Skeletal muscle tissue (tissue), 4 donors: ENCODE results near the gene CDH12. TPM values are rescaled to one million over a fixed set of nuclear protein-coding genes. Genes with fewer than 3 reads are reported as not detected.
"Not testable (repeated sequence)": the region's sequence is repeated elsewhere in the genome, so short reads cannot be mapped to it uniquely, and the experiment has no call there.

ENCODE experiments used
- H3K27ac ChIP-seq: one replicate; pipeline ENCODE4 v1.7.0; 2013; ENCODE audit warnings: mild to moderate bottlenecking, low read depth, low read length, inconsistent platforms
- H3K27me3 ChIP-seq, 3 donors: one replicate each; pipeline ENCODE4 v1.7.0; 2013; ENCODE audit warnings: low read length in 3 of 3; ENCODE audit not compliant: control insufficient read depth in 3 of 3, insufficient read depth in 3 of 3
- H3K36me3 ChIP-seq, 3 donors: one replicate each; pipeline ENCODE4 v1.7.0; 2013; ENCODE audit warnings: low read length in 3 of 3; ENCODE audit not compliant: control insufficient read depth in 3 of 3, insufficient read depth in 3 of 3
- H3K4me1 ChIP-seq, 3 donors: one replicate each; pipeline ENCODE4 v1.7.0; 2013; ENCODE audit warnings: low read length in 3 of 3, mild to moderate bottlenecking in 3 of 3; ENCODE audit not compliant: control insufficient read depth in 3 of 3, insufficient read depth in 3 of 3
- H3K4me3 ChIP-seq, 3 donors: one replicate each; pipeline ENCODE4 v1.7.0; 2013; ENCODE audit warnings: low read length in 3 of 3
- H3K9ac ChIP-seq, 3 donors: one replicate each; pipeline ENCODE4 v1.7.0; 2013; ENCODE audit warnings: low read length in 3 of 3, mild to moderate bottlenecking in 3 of 3, moderate library complexity in 2 of 3, low read depth in 1 of 3
- H3K9me3 ChIP-seq, 3 donors: one replicate each; pipeline ENCODE4 v1.7.0; 2013; ENCODE audit warnings: low read length in 3 of 3; ENCODE audit not compliant: control insufficient read depth in 3 of 3
- total RNA-seq: library from RNA; depleted of rRNA; stranded (reverse); fragments of >200 nt; gene quantifications from one replicate; pipeline ENCODE4 v1.2.3, GENCODE V29; 2014
- donor health status: Osteomylitis.

CDH12 gene
- total RNA-seq, 1 donor from 2014 or later, result 1.6 TPM

DNA sequence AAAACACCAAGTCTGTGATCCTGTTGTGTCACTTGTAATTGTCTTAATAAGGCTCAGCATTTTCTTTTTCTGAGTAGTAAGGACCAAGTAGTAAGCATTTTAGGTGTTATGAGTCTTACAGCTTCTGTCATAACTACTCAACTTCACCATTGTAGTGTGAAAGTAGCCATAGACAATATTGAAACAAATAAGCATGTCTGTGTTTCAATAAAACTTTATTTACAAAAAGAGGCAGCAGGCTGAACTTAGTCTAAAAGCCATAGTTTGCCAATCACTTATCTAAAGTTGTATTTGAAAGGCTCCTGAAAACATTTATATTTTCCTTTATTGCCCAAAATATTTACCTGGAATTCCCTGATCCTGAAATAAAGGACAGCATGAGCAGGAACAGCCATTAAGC is 796.1 kb downstream of the CDH12 start:
- Histone ChIP-seq H3K4me1 (no peaks in the 10 kb centered on the region), H3K9ac (no peak overlapping the region), H3K27me3 (no peaks in the 10 kb centered on the region), H3K9me3 (no peaks in the 10 kb centered on the region), H3K36me3 (no peaks in the 10 kb centered on the region), H3K4me3 (no peak overlapping the region), H3K27ac (no peak overlapping the region)

DNA sequence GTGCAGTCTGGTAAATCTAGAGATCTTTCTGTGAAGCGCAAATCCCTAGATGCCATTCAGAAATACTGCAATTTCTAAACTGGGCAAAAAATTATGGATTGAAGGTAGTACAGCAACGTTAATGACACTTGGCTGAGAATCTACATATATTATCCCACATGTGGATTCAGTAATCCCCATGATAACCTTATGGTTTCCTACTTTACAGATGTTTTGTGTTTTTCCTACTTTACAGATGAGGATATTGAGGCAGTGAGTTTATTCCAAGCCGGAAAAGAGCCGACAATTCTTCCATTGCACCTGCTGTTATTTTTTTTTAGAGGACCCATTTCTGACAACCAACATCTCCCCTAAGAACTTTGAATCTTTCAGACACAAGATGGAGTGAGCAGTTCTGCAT is 796.5 kb downstream of the CDH12 start:
- Histone ChIP-seq H3K9me3 (no peaks in the 10 kb centered on the region), H3K27ac (no peak overlapping the region), H3K4me3 (no peak overlapping the region), H3K36me3 (no peaks in the 10 kb centered on the region), H3K27me3 (no peaks in the 10 kb centered on the region), H3K9ac (no peak overlapping the region), H3K4me1 (no peaks in the 10 kb centered on the region)

DNA sequence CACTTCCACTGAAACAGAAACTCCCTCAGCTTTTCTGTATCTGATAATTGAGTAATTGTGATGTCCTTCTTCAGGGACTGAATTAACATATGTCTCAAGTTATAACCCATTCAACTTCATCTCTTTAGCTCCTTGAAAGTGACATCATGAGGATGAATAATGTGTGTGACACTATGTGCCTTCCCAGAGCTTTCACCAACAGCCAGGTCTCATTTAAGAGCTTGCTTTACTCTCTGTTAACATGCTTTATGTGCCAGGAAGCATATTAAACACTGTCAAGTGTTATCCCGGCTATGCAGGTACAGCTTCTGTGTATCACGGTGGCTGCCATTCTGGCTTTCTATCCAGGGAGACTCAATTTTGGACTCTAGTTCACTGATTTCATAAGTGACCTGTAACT is 799.9 kb downstream of the CDH12 start:
- Histone ChIP-seq H3K27ac (no peak overlapping the region), H3K27me3 (no peaks in the 10 kb centered on the region), H3K9ac (no peak overlapping the region), H3K4me1 (no peaks in the 10 kb centered on the region), H3K9me3 (no peaks in the 10 kb centered on the region), H3K4me3 (no peak overlapping the region), H3K36me3 (no peaks in the 10 kb centered on the region)

DNA sequence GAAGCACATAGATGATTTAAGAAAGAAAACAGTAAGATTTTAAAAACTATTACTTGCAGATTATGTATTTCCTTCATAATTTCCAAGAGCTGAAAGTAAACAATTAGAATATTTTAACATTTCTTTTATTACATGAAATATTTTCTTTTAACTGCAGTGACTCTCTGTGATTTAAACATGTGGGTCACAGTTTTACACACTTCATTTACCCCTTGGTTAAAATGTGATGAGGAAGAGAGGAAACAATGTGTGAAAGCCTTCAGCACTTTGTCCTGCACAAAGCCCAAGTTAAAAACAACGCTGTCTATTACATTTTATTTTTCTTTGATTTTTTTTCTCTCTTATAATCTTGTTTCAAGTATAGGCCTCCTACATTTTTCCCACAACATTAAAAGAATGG is 801.3 kb downstream of the CDH12 start:
- H3K9me3 ChIP-seq, result no peaks in the 10 kb centered on the region
- no peak overlapping the region for H3K27ac ChIP-seq
- no peaks in the 10 kb centered on the region for H3K4me1 ChIP-seq
- no peak overlapping the region for H3K4me3 ChIP-seq
- no peak overlapping the region for H3K9ac ChIP-seq
- H3K27me3 ChIP-seq, result no peaks in the 10 kb centered on the region
- no peaks in the 10 kb centered on the region for H3K36me3 ChIP-seq

DNA sequence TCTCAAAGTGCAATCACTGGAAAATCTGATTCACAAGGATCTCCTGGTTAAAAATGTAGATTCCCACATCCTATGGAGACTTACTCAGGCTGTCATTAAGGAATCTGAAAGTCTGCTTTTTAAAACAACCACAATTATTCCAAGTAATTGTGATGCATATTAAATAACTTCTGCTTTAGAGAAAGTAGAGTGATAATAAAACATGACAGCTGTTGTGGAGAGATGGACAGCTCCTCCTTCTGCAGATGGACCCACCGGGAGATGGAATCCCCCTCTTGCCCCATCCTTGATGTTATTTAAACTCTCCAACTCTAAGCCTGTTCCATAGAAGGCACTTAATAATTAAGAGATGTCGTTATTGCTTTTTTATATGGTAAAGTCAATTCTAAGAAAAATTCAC is 802.2 kb downstream of the CDH12 start:
- H3K27ac ChIP-seq, result no peak overlapping the region
- no peak overlapping the region for H3K4me3 ChIP-seq
- no peaks in the 10 kb centered on the region for H3K4me1 ChIP-seq
- no peaks in the 10 kb centered on the region for H3K27me3 ChIP-seq
- no peaks in the 10 kb centered on the region for H3K36me3 ChIP-seq
- H3K9me3 ChIP-seq, result no peaks in the 10 kb centered on the region
- no peak overlapping the region for H3K9ac ChIP-seq

DNA sequence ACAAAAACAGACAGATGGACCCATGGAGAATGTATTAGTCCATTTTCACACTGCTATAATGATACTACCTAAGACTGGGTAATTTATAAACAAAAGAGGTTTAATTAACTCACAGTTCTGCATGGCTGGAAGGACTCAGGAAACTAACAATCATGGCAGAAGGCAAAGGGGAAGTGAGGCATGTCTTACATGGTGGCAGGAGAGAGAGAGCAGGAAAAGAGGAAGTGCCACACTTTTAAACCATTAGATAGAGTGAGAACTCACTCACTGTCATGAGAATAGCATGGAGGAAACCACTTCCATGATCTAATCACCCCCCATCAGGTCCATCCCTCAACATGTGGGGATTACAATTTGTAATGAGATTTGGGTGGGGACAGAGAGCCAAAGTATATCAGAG is 808.9 kb downstream of the CDH12 start:
- Histone ChIP-seq H3K9me3 (no peaks in the 10 kb centered on the region), H3K36me3 (no peaks in the 10 kb centered on the region), H3K4me1 (no peaks in the 10 kb centered on the region), H3K4me3 (no peak overlapping the region), H3K9ac (no peak overlapping the region), H3K27ac (no peak overlapping the region), H3K27me3 (no peaks in the 10 kb centered on the region)

DNA sequence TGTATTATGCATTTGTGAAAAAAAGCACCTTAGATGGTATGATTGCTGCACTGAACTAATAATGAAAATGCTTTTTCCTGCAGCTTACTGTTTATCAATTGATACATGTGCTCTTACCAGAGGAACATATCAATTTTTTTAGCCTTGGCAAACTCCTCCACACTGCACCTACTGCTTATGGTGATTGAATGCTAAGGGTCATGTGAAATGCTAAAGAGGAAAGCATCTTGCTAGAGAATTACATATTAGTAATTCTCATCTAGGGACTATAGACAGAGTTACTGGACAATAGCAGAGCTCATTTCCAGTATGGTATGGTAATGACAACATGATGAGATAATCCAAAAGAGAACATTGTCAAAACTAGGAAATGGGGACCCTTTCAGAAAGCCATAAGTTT is 817.1 kb downstream of the CDH12 start:
- Histone ChIP-seq H3K27ac (no peak overlapping the region), H3K9ac (no peak overlapping the region), H3K36me3 (no peaks in the 10 kb centered on the region), H3K9me3 (no peaks in the 10 kb centered on the region), H3K4me1 (no peaks in the 10 kb centered on the region), H3K4me3 (no peak overlapping the region), H3K27me3 (no peaks in the 10 kb centered on the region)

DNA sequence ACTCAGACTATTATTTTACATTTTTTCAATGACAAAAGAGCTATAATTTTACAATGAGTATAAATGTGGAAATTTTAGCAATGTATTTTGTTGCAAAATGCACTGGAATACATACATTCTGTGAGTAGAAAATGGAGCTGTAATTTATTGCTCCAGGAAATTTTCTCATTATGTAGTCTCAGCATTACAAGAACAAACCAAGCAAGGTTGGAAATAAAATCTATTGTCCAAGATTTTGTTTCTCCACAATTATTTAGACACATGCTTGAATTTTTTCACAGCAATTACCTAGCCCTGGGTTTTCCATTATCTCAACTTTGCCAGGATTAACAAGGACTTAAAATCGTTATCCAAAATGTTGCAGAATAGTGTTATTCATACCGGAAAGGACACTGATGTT is 820.1 kb downstream of the CDH12 start:
- H3K36me3 ChIP-seq, result no peaks in the 10 kb centered on the region
- H3K4me1 ChIP-seq, result no peaks in the 10 kb centered on the region
- H3K27ac ChIP-seq, result no peak overlapping the region
- H3K27me3 ChIP-seq, result no peaks in the 10 kb centered on the region
- H3K9me3 ChIP-seq, result no peaks in the 10 kb centered on the region
- H3K4me3 ChIP-seq, result no peak overlapping the region
- H3K9ac ChIP-seq, result no peak overlapping the region

DNA sequence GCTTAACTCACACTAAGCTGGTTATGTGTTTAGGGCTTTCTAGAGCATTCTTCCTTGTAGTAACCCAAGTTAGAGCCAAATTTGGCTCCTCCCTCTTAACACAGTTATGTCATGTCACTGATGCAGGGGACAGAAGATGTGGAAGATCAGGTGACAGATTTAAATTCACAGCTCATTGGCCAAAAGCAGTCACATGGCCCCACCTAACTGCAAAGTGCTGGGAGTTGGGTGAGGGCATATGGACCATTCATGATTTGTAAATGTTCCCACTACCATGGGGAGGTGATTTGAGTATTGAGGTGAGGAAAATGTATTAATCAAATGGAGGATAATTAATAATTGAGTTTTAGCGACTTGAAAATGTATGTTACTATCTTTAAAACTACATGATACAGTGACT is 829.4 kb downstream of the CDH12 start:
- H3K9me3 ChIP-seq, result no peaks in the 10 kb centered on the region
- no peaks in the 10 kb centered on the region for H3K4me1 ChIP-seq
- no peaks in the 10 kb centered on the region for H3K27me3 ChIP-seq
- H3K9ac ChIP-seq, result no peak overlapping the region
- H3K4me3 ChIP-seq, result no peak overlapping the region
- H3K36me3 ChIP-seq, result no peaks in the 10 kb centered on the region
- H3K27ac ChIP-seq, result no peak overlapping the region

DNA sequence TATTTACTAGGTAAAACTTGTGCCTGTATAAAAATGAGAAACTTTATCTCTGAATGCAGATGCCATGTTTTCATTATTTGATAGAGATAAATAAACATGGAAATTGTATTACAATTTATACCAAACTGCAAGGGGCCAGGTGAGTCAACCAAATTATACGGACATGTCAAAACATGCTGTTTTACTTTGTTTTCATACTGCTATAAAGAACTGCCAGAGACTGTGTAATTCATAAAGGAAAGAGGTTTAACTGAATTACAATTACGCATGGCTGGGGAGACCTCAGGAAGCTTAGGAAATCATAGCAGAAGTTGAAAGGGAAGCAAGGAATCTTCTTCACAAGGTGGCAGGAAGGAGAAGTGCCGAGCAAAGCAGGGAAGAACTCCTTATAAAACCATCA is 840.3 kb downstream of the CDH12 start:
- not testable (repeated sequence) for H3K27me3 ChIP-seq, H3K9ac ChIP-seq, H3K9me3 ChIP-seq, H3K36me3 ChIP-seq, H3K27ac ChIP-seq, H3K4me3 ChIP-seq, H3K4me1 ChIP-seq

DNA sequence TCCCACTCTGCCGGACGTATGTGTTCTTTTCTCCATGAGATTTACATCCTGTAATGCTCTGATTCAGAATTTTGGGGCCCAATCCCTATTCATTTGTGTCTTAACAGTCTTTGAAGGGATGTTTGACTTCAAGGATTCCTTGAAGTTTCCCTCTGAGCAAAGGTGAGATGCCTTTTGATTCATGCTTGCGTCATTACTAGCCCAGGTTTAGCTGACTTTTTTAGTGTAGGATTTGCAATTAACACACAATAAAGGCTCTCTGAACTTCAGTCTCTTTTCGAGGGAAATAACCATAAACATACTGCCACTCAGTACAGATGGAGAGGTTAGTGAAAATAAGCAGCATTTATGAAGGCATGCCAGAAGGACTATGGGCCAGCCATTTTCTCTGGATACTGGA is 842.3 kb downstream of the CDH12 start:
- not testable (repeated sequence) for H3K4me3 ChIP-seq, H3K4me1 ChIP-seq, H3K9ac ChIP-seq, H3K27me3 ChIP-seq, H3K36me3 ChIP-seq, H3K9me3 ChIP-seq, H3K27ac ChIP-seq
